ENCODE measurements around the gene RIBC2.

RIBC2 gene

GRCh38 chr22:45476814-45477213 is 63.3 kb downstream of the RIBC2 start:
- Histone ChIP-seq H2BK5ac (ENCODE audit: low read length) (no peak overlapping the region), H3K4me1 (ENCODE audit: control insufficient read depth, low read depth, low read length) (no peaks in the 10 kb centered on the region), H3K56ac (ENCODE audit: low read length) (no peak overlapping the region), H2BK120ac (ENCODE audit: low read depth, low read length) (no peak overlapping the region), H3K4ac (ENCODE audit: low read depth, low read length) (no peak overlapping the region), H3K23ac (ENCODE audit: low read length) (no peak overlapping the region), H3K79me1 (ENCODE audit: low read length) (no peaks in the 10 kb centered on the region), H3K79me2 (ENCODE audit: control insufficient read depth, insufficient read depth, low read length) (no peaks in the 10 kb centered on the region), H3K27ac (ENCODE audit: low read depth, low read length) (no peak overlapping the region), H3K9ac (ENCODE audit: low read length) (no peak overlapping the region), H3K4me2 (ENCODE audit: low read length) (no peak overlapping the region), H2BK15ac (replicated peaks; ENCODE audit: low read depth) (no peak overlapping the region), H3K27me3 (ENCODE audit: insufficient read depth, low read length, poor library complexity) (no peaks in the 10 kb centered on the region), H4K8ac (ENCODE audit: low read depth, low read length) (no peak overlapping the region), H3K36me3 (ENCODE audit: control insufficient read depth, insufficient read depth, low read length) (no peaks in the 10 kb centered on the region), H3K18ac (ENCODE audit: low read length) (no peak overlapping the region), H3K4me3 (ENCODE audit: low read length) (no peak overlapping the region), H2AK5ac (ENCODE audit: low read length) (no peak overlapping the region), H4K5ac (ENCODE audit: low read length) (no peak overlapping the region)
- DNase-seq: no peak
- WGBS (ENCODE audit: extremely low coverage, insufficient coverage, low lambda C conversion rate): no CpG with 5 or more reads among the region's 6 CpGs

GRCh38 chr22:45477366-45478107 is 64.0 kb downstream of the RIBC2 start:
- no peak overlapping the region for H2AK5ac ChIP-seq (ENCODE audit: low read length)
- no peak overlapping the region for H2BK15ac ChIP-seq (replicated peaks; ENCODE audit: low read depth)
- no peak overlapping the region for H3K18ac ChIP-seq (ENCODE audit: low read length)
- no peak overlapping the region for H2BK5ac ChIP-seq (ENCODE audit: low read length)
- no peak overlapping the region for H3K4ac ChIP-seq (ENCODE audit: low read depth, low read length)
- H3K4me2 ChIP-seq (ENCODE audit: low read length): no peak overlapping the region
- H3K27me3 ChIP-seq (ENCODE audit: insufficient read depth, low read length, poor library complexity): no peaks in the 10 kb centered on the region
- H3K4me1 ChIP-seq (ENCODE audit: control insufficient read depth, low read depth, low read length): no peaks in the 10 kb centered on the region
- H3K9ac ChIP-seq (ENCODE audit: low read length): no peak overlapping the region
- no peaks in the 10 kb centered on the region for H3K36me3 ChIP-seq (ENCODE audit: control insufficient read depth, insufficient read depth, low read length)
- WGBS (ENCODE audit: extremely low coverage, insufficient coverage, low lambda C conversion rate): no CpG with 5 or more reads among the region's 7 CpGs
- DNase-seq: no peak
- H3K56ac ChIP-seq (ENCODE audit: low read length): no peak overlapping the region
- H2BK120ac ChIP-seq (ENCODE audit: low read depth, low read length): no peak overlapping the region
- H4K8ac ChIP-seq (ENCODE audit: low read depth, low read length): no peak overlapping the region
- H4K5ac ChIP-seq (ENCODE audit: low read length): no peak overlapping the region
- H3K4me3 ChIP-seq (ENCODE audit: low read length): no peak overlapping the region
- H3K23ac ChIP-seq (ENCODE audit: low read length): no peak overlapping the region
- H3K27ac ChIP-seq (ENCODE audit: low read depth, low read length): no peak overlapping the region
- H3K79me2 ChIP-seq (ENCODE audit: control insufficient read depth, insufficient read depth, low read length): no peaks in the 10 kb centered on the region
- H3K79me1 ChIP-seq (ENCODE audit: low read length): no peaks in the 10 kb centered on the region

GRCh38 chr22:45478108-45478771 is 64.7 kb downstream of the RIBC2 start:
- no CpG with 5 or more reads among the region's 11 CpGs for WGBS (ENCODE audit: extremely low coverage, insufficient coverage, low lambda C conversion rate)
- H3K36me3 ChIP-seq (ENCODE audit: control insufficient read depth, insufficient read depth, low read length): no peaks in the 10 kb centered on the region
- H3K79me2 ChIP-seq (ENCODE audit: control insufficient read depth, insufficient read depth, low read length): no peaks in the 10 kb centered on the region
- H3K23ac ChIP-seq (ENCODE audit: low read length): no peak overlapping the region
- H3K4ac ChIP-seq (ENCODE audit: low read depth, low read length): no peak overlapping the region
- no peak overlapping the region for H2BK15ac ChIP-seq (replicated peaks; ENCODE audit: low read depth)
- no peak overlapping the region for H3K18ac ChIP-seq (ENCODE audit: low read length)
- no peak overlapping the region for H3K27ac ChIP-seq (ENCODE audit: low read depth, low read length)
- H4K8ac ChIP-seq (ENCODE audit: low read depth, low read length): no peak overlapping the region
- H3K4me2 ChIP-seq (ENCODE audit: low read length): no peak overlapping the region
- no peak overlapping the region for H3K9ac ChIP-seq (ENCODE audit: low read length)
- H2AK5ac ChIP-seq (ENCODE audit: low read length): no peak overlapping the region
- no peak for DNase-seq
- H3K4me1 ChIP-seq (ENCODE audit: control insufficient read depth, low read depth, low read length): no peaks in the 10 kb centered on the region
- no peak overlapping the region for H3K4me3 ChIP-seq (ENCODE audit: low read length)
- no peaks in the 10 kb centered on the region for H3K79me1 ChIP-seq (ENCODE audit: low read length)
- H3K27me3 ChIP-seq (ENCODE audit: insufficient read depth, low read length, poor library complexity): no peaks in the 10 kb centered on the region
- H3K56ac ChIP-seq (ENCODE audit: low read length): no peak overlapping the region
- no peak overlapping the region for H4K5ac ChIP-seq (ENCODE audit: low read length)
- no peak overlapping the region for H2BK5ac ChIP-seq (ENCODE audit: low read length)
- no peak overlapping the region for H2BK120ac ChIP-seq (ENCODE audit: low read depth, low read length)

- no peaks in the 10 kb centered on the region for H3K36me3 ChIP-seq (ENCODE audit: control insufficient read depth, insufficient read depth, low read length)
- no peak overlapping the region for H2AK5ac ChIP-seq (ENCODE audit: low read length)
- H3K4me2 ChIP-seq (ENCODE audit: low read length): no peak overlapping the region
- H3K4me3 ChIP-seq (ENCODE audit: low read length): no peak overlapping the region
- H3K27ac ChIP-seq (ENCODE audit: low read depth, low read length): no peak overlapping the region
- H2BK5ac ChIP-seq (ENCODE audit: low read length): no peak overlapping the region
- no peaks in the 10 kb centered on the region for H3K79me1 ChIP-seq (ENCODE audit: low read length)
- H3K23ac ChIP-seq (ENCODE audit: low read length): no peak overlapping the region
- WGBS (ENCODE audit: extremely low coverage, insufficient coverage, low lambda C conversion rate): no CpG with 5 or more reads among the region's 3 CpGs
- no peak overlapping the region for H4K8ac ChIP-seq (ENCODE audit: low read depth, low read length)
- no peaks in the 10 kb centered on the region for H3K79me2 ChIP-seq (ENCODE audit: control insufficient read depth, insufficient read depth, low read length)
- H3K18ac ChIP-seq (ENCODE audit: low read length): no peak overlapping the region
- no peak overlapping the region for H3K9ac ChIP-seq (ENCODE audit: low read length)
- H2BK120ac ChIP-seq (ENCODE audit: low read depth, low read length): no peak overlapping the region
- H3K4me1 ChIP-seq (ENCODE audit: control insufficient read depth, low read depth, low read length): no peaks in the 10 kb centered on the region
- no peak for DNase-seq
- H3K27me3 ChIP-seq (ENCODE audit: insufficient read depth, low read length, poor library complexity): no peaks in the 10 kb centered on the region
- H2BK15ac ChIP-seq (replicated peaks; ENCODE audit: low read depth): no peak overlapping the region
- no peak overlapping the region for H3K56ac ChIP-seq (ENCODE audit: low read length)
- no peak overlapping the region for H4K5ac ChIP-seq (ENCODE audit: low read length)
- H3K4ac ChIP-seq (ENCODE audit: low read depth, low read length): no peak overlapping the region
Measured at GRCh38 chr22:45480717-45481116, 67.2 kb downstream of the RIBC2 start.

GRCh38 chr22:45481661-45482060 is 68.2 kb downstream of the RIBC2 start:
- H2BK120ac ChIP-seq (ENCODE audit: low read depth, low read length): no peak overlapping the region
- no peak overlapping the region for H4K8ac ChIP-seq (ENCODE audit: low read depth, low read length)

More at GRCh38 chr22:45481661-45482060, 68.2 kb downstream of the RIBC2 start:
- no peak overlapping the region for H2AK5ac ChIP-seq (ENCODE audit: low read length)
- H3K4me2 ChIP-seq (ENCODE audit: low read length): no peak overlapping the region
- no peaks in the 10 kb centered on the region for H3K27me3 ChIP-seq (ENCODE audit: insufficient read depth, low read length, poor library complexity)
- H3K27ac ChIP-seq (ENCODE audit: low read depth, low read length): no peak overlapping the region
- no peak overlapping the region for H3K4me3 ChIP-seq (ENCODE audit: low read length)
- WGBS (ENCODE audit: extremely low coverage, insufficient coverage, low lambda C conversion rate): no CpG with 5 or more reads among the region's 5 CpGs
- H3K36me3 ChIP-seq (ENCODE audit: control insufficient read depth, insufficient read depth, low read length): no peaks in the 10 kb centered on the region
- H3K9ac ChIP-seq (ENCODE audit: low read length): no peak overlapping the region
- no peak overlapping the region for H2BK15ac ChIP-seq (replicated peaks; ENCODE audit: low read depth)
- no peak overlapping the region for H3K4ac ChIP-seq (ENCODE audit: low read depth, low read length)
- no peak for DNase-seq
- H3K23ac ChIP-seq (ENCODE audit: low read length): no peak overlapping the region
- no peaks in the 10 kb centered on the region for H3K4me1 ChIP-seq (ENCODE audit: control insufficient read depth, low read depth, low read length)
- H3K18ac ChIP-seq (ENCODE audit: low read length): no peak overlapping the region
- H4K5ac ChIP-seq (ENCODE audit: low read length): no peak overlapping the region
- H3K56ac ChIP-seq (ENCODE audit: low read length): no peak overlapping the region
- H3K79me2 ChIP-seq (ENCODE audit: control insufficient read depth, insufficient read depth, low read length): no peaks in the 10 kb centered on the region
- no peaks in the 10 kb centered on the region for H3K79me1 ChIP-seq (ENCODE audit: low read length)
- no peak overlapping the region for H2BK5ac ChIP-seq (ENCODE audit: low read length)
